Ovary (tissue), 3 donors: Measurements from ENCODE around the gene WASL.
"Not testable (repeated sequence)": the region's sequence is repeated elsewhere in the genome, so short reads cannot be mapped to it uniquely, and the experiment has no call there.

ENCODE experiments used
- POLR2A ChIP-seq: fragments of 450-650 bp; IDR thresholded peaks from one replicate; pipeline ENCODE4 v1.6.1; 2017; ENCODE audit warnings: antibody characterized with exemption, mild to moderate bottlenecking, moderate library complexity
- TF ChIP-seq, protein P1 (sequence below), 3 donors: fragments of 450-650 bp in 2 of 3; fragments of 200-600 bp in 1 of 3; IDR thresholded peaks; one replicate each; pipeline versions ENCODE4 v1.5.1 to v1.8.0; 2016 to 2022; ENCODE audit warnings: antibody characterized with exemption in 3 of 3, mild to moderate bottlenecking in 1 of 3
- donor health status: DM: no; HTN: no; CAD: no.

DNA sequence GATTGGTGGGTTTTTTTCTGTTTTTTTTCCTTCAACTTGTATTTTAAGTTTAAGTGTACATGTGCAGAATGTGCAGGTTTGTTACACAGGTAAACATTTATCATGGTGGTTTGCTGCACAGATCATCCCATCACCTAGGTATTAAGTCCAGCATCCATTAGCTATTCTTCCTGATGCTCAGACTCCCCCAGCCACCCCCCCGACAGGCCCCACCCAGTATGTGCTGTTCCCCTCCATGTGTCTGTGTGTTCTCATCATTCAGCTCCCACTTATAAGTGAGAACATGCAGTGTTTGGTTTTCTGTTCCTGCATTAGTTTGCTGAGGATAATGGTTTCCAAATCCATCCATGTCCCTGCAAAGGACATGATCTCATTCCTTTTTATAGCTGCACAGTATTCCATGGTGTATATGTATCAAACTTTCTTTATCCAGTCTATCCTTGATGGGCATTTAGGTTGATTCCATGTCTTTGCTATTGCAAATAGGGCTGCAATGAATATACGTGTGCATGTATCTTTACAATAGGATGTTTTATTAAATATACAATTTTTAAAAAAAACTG lies 114.7 kb downstream of the WASL start:
- TF ChIP-seq POLR2A: not testable (repeated sequence)
- TF ChIP-seq, protein P1, sequence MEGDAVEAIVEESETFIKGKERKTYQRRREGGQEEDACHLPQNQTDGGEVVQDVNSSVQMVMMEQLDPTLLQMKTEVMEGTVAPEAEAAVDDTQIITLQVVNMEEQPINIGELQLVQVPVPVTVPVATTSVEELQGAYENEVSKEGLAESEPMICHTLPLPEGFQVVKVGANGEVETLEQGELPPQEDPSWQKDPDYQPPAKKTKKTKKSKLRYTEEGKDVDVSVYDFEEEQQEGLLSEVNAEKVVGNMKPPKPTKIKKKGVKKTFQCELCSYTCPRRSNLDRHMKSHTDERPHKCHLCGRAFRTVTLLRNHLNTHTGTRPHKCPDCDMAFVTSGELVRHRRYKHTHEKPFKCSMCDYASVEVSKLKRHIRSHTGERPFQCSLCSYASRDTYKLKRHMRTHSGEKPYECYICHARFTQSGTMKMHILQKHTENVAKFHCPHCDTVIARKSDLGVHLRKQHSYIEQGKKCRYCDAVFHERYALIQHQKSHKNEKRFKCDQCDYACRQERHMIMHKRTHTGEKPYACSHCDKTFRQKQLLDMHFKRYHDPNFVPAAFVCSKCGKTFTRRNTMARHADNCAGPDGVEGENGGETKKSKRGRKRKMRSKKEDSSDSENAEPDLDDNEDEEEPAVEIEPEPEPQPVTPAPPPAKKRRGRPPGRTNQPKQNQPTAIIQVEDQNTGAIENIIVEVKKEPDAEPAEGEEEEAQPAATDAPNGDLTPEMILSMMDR (IDR thresholded peaks at IDR 0.05): not testable (repeated sequence)
